Measurements from ENCODE around the gene NUP214.

DNA sequence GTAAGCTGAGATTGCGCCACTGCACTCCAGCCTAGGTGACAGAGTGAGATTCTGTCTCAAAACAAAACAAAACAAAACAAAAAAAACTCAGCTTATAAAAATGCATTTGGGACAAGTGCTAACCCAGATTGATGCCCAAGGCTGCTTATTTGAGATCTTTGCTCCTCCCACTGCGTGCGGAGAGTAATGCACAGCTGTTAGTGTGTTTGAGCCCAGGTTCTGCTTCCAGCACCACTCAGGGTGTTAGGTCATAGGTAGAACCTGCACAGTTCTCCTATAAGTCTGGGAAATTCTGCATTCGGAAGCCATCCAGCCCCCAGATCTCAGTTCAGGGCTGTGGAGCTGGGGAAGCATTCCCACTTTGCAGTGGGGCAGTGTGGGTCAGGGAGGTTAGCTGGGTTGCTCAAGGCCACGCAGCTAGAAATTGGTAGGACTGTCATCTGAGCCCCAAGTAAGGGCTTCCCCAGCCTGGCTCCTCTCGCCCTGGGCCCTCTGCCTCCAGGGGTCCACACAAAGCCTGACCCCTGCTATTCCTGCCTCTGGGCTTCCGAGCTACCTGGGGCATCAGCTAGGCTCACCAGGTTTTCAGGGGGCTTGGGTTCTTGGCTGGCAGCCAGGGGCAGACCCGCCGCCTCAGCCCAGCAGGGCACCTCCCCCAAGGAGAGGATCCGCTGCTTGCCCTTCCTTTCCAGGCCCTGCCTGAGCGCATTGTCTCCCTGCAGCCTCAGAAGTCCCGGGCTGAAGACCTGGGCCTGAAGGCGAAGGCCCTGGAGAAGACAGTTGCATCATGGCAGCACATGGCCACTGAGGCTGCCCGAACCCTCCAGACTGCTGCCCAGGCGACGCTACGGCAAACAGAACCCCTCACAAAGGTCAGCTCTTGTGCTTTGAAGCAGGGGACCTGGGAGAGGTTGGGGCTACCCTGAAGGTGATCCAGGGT lies 46.7 kb upstream of the NUP214 start:
- TF ChIP-seq, protein P1, sequence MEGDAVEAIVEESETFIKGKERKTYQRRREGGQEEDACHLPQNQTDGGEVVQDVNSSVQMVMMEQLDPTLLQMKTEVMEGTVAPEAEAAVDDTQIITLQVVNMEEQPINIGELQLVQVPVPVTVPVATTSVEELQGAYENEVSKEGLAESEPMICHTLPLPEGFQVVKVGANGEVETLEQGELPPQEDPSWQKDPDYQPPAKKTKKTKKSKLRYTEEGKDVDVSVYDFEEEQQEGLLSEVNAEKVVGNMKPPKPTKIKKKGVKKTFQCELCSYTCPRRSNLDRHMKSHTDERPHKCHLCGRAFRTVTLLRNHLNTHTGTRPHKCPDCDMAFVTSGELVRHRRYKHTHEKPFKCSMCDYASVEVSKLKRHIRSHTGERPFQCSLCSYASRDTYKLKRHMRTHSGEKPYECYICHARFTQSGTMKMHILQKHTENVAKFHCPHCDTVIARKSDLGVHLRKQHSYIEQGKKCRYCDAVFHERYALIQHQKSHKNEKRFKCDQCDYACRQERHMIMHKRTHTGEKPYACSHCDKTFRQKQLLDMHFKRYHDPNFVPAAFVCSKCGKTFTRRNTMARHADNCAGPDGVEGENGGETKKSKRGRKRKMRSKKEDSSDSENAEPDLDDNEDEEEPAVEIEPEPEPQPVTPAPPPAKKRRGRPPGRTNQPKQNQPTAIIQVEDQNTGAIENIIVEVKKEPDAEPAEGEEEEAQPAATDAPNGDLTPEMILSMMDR (tag by site-specific recombination; IDR thresholded peaks at IDR 0.05): no peak
- TF ChIP-seq ZNF580 (tag by site-specific recombination; IDR thresholded peaks at IDR 0.05): no peak
- TF ChIP-seq ZNF558 (tag by site-specific recombination; IDR thresholded peaks at IDR 0.05): no peak
- TF ChIP-seq ZNF548 (tag by site-specific recombination; IDR thresholded peaks at IDR 0.05): no peak
- TF ChIP-seq, protein P2, sequence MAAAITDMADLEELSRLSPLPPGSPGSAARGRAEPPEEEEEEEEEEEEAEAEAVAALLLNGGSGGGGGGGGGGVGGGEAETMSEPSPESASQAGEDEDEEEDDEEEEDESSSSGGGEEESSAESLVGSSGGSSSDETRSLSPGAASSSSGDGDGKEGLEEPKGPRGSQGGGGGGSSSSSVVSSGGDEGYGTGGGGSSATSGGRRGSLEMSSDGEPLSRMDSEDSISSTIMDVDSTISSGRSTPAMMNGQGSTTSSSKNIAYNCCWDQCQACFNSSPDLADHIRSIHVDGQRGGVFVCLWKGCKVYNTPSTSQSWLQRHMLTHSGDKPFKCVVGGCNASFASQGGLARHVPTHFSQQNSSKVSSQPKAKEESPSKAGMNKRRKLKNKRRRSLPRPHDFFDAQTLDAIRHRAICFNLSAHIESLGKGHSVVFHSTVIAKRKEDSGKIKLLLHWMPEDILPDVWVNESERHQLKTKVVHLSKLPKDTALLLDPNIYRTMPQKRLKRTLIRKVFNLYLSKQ (tag by site-specific recombination; IDR thresholded peaks at IDR 0.05; ENCODE audit: borderline replicate concordance): no peak
- TF ChIP-seq TCF7L2 (IDR thresholded peaks at IDR 0.05; ENCODE audit: borderline replicate concordance, low read depth, low read length): no peak
- TF ChIP-seq, protein P3, sequence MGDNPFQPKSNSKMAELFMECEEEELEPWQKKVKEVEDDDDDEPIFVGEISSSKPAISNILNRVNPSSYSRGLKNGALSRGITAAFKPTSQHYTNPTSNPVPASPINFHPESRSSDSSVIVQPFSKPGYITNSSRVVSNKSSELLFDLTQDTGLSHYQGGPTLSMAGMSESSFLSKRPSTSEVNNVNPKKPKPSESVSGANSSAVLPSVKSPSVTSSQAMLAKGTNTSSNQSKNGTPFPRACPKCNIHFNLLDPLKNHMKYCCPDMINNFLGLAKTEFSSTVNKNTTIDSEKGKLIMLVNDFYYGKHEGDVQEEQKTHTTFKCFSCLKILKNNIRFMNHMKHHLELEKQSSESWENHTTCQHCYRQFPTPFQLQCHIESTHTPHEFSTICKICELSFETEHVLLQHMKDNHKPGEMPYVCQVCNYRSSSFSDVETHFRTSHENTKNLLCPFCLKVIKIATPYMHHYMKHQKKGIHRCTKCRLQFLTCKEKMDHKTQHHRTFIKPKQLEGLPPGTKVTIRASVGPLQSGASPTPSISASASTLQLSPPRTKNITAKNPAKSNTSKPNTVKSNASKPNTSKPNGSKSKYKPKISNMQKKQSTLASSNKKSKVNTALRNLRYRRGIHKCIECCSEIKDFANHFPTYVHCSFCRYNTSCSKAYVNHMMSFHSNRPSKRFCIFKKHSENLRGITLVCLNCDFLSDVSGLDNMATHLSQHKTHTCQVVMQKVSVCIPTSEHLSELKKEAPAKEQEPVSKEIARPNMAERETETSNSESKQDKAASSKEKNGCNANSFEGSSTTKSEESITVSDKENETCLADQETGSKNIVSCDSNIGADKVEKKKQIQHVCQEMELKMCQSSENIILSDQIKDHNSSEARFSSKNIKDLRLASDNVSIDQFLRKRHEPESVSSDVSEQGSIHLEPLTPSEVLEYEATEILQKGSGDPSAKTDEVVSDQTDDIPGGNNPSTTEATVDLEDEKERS (tag by site-specific recombination; IDR thresholded peaks at IDR 0.05): no peak
- TF ChIP-seq, protein P4, sequence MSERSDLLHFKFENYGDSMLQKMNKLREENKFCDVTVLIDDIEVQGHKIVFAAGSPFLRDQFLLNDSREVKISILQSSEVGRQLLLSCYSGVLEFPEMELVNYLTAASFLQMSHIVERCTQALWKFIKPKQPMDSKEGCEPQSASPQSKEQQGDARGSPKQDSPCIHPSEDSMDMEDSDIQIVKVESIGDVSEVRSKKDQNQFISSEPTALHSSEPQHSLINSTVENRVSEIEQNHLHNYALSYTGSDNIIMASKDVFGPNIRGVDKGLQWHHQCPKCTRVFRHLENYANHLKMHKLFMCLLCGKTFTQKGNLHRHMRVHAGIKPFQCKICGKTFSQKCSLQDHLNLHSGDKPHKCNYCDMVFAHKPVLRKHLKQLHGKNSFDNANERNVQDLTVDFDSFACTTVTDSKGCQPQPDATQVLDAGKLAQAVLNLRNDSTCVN (tag by site-specific recombination; optimal IDR thresholded peaks at IDR 0.05): no peak
- no peak for TF ChIP-seq SETDB1 (IDR thresholded peaks at IDR 0.05; ENCODE audit: insufficient read length, low read length)
- TF ChIP-seq ZNF350 (tag by site-specific recombination; IDR thresholded peaks at IDR 0.05): no peak
